Astrocyte (in vitro differentiated cells and primary cell): ENCODE results near the gene ATG13. TPM values are rescaled to one million over a fixed set of nuclear protein-coding genes. Genes with fewer than 3 reads are reported as not detected.

Experiments
- DNase-seq: peaks from one replicate; pipeline ENCODE4 v3.0.0-alpha.2; 2010; ENCODE audit warnings: low read depth
- FAIRE-seq: peaks from 2 replicates; lab custom pipeline; 2011; peaks lifted over from hg19 to GRCh38; lab: Jason Lieb, UNC
- H2AFZ ChIP-seq: 2 replicates; pipeline ENCODE4 v1.6.0; 2012; ENCODE audit warnings: low read depth, low read length, inconsistent platforms
- H3K27ac ChIP-seq: 2 replicates; pipeline ENCODE4 v1.5.1; 2011; ENCODE audit warnings: low read depth, low read length, inconsistent platforms
- H3K27me3 ChIP-seq: 2 replicates; pipeline ENCODE4 v1.6.0; 2011; ENCODE audit warnings: low read length, inconsistent platforms; ENCODE audit not compliant: insufficient read depth
- H3K36me3 ChIP-seq: 2 replicates; pipeline ENCODE4 v1.5.1; 2011; ENCODE audit warnings: low read length, inconsistent platforms; ENCODE audit not compliant: insufficient read depth
- H3K4me1 ChIP-seq: 2 replicates; pipeline ENCODE4 v1.5.1; 2011; ENCODE audit warnings: low read length, inconsistent platforms; ENCODE audit not compliant: insufficient read depth
- H3K4me2 ChIP-seq: 2 replicates; pipeline ENCODE4 v1.6.0; 2012; ENCODE audit warnings: low read length, inconsistent platforms
- H3K4me3 ChIP-seq: 2 replicates; pipeline ENCODE4 v1.5.1; 2011; ENCODE audit warnings: low read depth, mild to moderate bottlenecking, low read length, inconsistent platforms; ENCODE audit not compliant: insufficient read depth
- H3K79me2 ChIP-seq: 2 replicates; pipeline ENCODE4 v1.6.0; 2012; ENCODE audit warnings: mild to moderate bottlenecking, low read length, inconsistent platforms; ENCODE audit not compliant: insufficient read depth
- H3K9ac ChIP-seq: 2 replicates; pipeline ENCODE4 v1.6.0; 2012; ENCODE audit warnings: mild to moderate bottlenecking, low read length, inconsistent platforms
- H3K9me3 ChIP-seq: 2 replicates; pipeline ENCODE4 v1.5.1; 2012; ENCODE audit warnings: low read depth, mild to moderate bottlenecking, low read length, inconsistent platforms; ENCODE audit not compliant: insufficient read depth
- H4K20me1 ChIP-seq: 2 replicates; pipeline ENCODE4 v1.6.0; 2012; ENCODE audit warnings: low read length, inconsistent platforms; ENCODE audit not compliant: insufficient read depth
- H3K27ac Mint-ChIP-seq: one replicate; pipeline ENCODE4 v1.8.0; 2021; ENCODE audit warnings: mild to moderate bottlenecking, mixed read lengths; ENCODE audit not compliant: unreplicated experiment
- H3K27me3 Mint-ChIP-seq: one replicate; pipeline ENCODE4 v1.8.0; 2021; ENCODE audit warnings: low read depth, mixed read lengths; ENCODE audit not compliant: unreplicated experiment
- H3K36me3 Mint-ChIP-seq: one replicate; pipeline ENCODE4 v1.8.0; 2021; ENCODE audit warnings: low read depth, mixed read lengths; ENCODE audit not compliant: unreplicated experiment
- H3K4me1 Mint-ChIP-seq: one replicate; pipeline ENCODE4 v1.8.0; 2021; ENCODE audit warnings: low read depth, mixed read lengths; ENCODE audit not compliant: unreplicated experiment
- H3K4me3 Mint-ChIP-seq: one replicate; pipeline ENCODE4 v1.8.0; 2021; ENCODE audit warnings: mild to moderate bottlenecking, moderate library complexity, mixed read lengths; ENCODE audit not compliant: unreplicated experiment
- H3K9me3 Mint-ChIP-seq: one replicate; pipeline ENCODE4 v1.8.0; 2021; ENCODE audit warnings: mild to moderate bottlenecking, mixed read lengths; ENCODE audit not compliant: unreplicated experiment
- EZH2 ChIP-seq: IDR thresholded peaks from 2 replicates; pipeline ENCODE4 v1.6.1; 2012; ENCODE audit warnings: mild to moderate bottlenecking, low read length, inconsistent platforms; ENCODE audit not compliant: insufficient read depth
- total RNA-seq: library from RNA; stranded (reverse); gene quantifications from 2 replicates; pipeline ENCODE4 v1.2.1, GENCODE V29; 2021
- TF ChIP-seq, protein P1 (sequence below): IDR thresholded peaks from 2 replicates; pipeline ENCODE4 v1.5.1; 2011; ENCODE audit warnings: low read depth, mild to moderate bottlenecking, inconsistent platforms, low read length, moderate library complexity; ENCODE audit not compliant: insufficient read depth

ATG13 gene
- total RNA-seq, 1 donor from 2014 or later: 116 TPM

- Histone ChIP-seq H3K9me3 (no peaks in the 10 kb centered on the region), H3K4me1 (no peaks in the 10 kb centered on the region), H3K27me3 (no peaks in the 10 kb centered on the region), H2AFZ (no peak overlapping the region), H3K79me2 (peaks cover 14% of the 10 kb centered on the region), H3K36me3 (peaks cover 9% of the 10 kb centered on the region), H3K4me2 (no peak overlapping the region), H4K20me1 (peaks cover 20% of the 10 kb centered on the region), H3K9ac (no peak overlapping the region), H3K27ac (no peak overlapping the region), H3K4me3 (no peak overlapping the region)
- H3K27me3 Mint-ChIP-seq: no peaks in the 10 kb centered on the region
- DNase-seq: no peak
- TF ChIP-seq, protein P1, sequence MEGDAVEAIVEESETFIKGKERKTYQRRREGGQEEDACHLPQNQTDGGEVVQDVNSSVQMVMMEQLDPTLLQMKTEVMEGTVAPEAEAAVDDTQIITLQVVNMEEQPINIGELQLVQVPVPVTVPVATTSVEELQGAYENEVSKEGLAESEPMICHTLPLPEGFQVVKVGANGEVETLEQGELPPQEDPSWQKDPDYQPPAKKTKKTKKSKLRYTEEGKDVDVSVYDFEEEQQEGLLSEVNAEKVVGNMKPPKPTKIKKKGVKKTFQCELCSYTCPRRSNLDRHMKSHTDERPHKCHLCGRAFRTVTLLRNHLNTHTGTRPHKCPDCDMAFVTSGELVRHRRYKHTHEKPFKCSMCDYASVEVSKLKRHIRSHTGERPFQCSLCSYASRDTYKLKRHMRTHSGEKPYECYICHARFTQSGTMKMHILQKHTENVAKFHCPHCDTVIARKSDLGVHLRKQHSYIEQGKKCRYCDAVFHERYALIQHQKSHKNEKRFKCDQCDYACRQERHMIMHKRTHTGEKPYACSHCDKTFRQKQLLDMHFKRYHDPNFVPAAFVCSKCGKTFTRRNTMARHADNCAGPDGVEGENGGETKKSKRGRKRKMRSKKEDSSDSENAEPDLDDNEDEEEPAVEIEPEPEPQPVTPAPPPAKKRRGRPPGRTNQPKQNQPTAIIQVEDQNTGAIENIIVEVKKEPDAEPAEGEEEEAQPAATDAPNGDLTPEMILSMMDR: no peak
- no peak for TF ChIP-seq EZH2
- H3K4me3 Mint-ChIP-seq: no peak overlapping the region
- H3K27ac Mint-ChIP-seq: no peak overlapping the region
- H3K4me1 Mint-ChIP-seq: peaks cover 2% of the 10 kb centered on the region
- H3K9me3 Mint-ChIP-seq: no peaks in the 10 kb centered on the region
- peaks cover 7% of the 10 kb centered on the region for H3K36me3 Mint-ChIP-seq
- no peak for FAIRE-seq
Measured at GRCh38 chr11:46632502-46632901, 15.1 kb downstream of the ATG13 start.

- no peak overlapping the region for H2AFZ ChIP-seq
- H3K4me3 ChIP-seq: no peak overlapping the region
- peaks cover 8% of the 10 kb centered on the region for H3K79me2 ChIP-seq
- H3K9me3 ChIP-seq: no peaks in the 10 kb centered on the region
- H3K27ac ChIP-seq: no peak overlapping the region
- peaks cover 2% of the 10 kb centered on the region for H3K4me1 Mint-ChIP-seq
- FAIRE-seq: no peak
- H3K27me3 Mint-ChIP-seq: no peaks in the 10 kb centered on the region
- DNase-seq: no peak
- no peak overlapping the region for H3K27ac Mint-ChIP-seq
- peaks cover 12% of the 10 kb centered on the region for H3K36me3 ChIP-seq
- peaks cover 16% of the 10 kb centered on the region for H4K20me1 ChIP-seq
- H3K4me2 ChIP-seq: no peak overlapping the region
- TF ChIP-seq, protein P1: no peak
- no peak for TF ChIP-seq EZH2
- H3K4me3 Mint-ChIP-seq: no peak overlapping the region
- no peak overlapping the region for H3K9ac ChIP-seq
- no peaks in the 10 kb centered on the region for H3K27me3 ChIP-seq
- no peaks in the 10 kb centered on the region for H3K4me1 ChIP-seq
- no peaks in the 10 kb centered on the region for H3K9me3 Mint-ChIP-seq
- H3K36me3 Mint-ChIP-seq: peaks cover 7% of the 10 kb centered on the region
Measured at GRCh38 chr11:46633291-46634217, 16.2 kb downstream of the ATG13 start.
